Measurements from ENCODE around the gene TMEM150A. TPM values are rescaled to one million over a fixed set of nuclear protein-coding genes. Genes with fewer than 3 reads are reported as not detected.

The TMEM150A gene
- total and polyA plus RNA-seq, 2 of the 4 experiments (the other 2 are of a cell fraction), result 4.8 to 16.3 TPM

DNA sequence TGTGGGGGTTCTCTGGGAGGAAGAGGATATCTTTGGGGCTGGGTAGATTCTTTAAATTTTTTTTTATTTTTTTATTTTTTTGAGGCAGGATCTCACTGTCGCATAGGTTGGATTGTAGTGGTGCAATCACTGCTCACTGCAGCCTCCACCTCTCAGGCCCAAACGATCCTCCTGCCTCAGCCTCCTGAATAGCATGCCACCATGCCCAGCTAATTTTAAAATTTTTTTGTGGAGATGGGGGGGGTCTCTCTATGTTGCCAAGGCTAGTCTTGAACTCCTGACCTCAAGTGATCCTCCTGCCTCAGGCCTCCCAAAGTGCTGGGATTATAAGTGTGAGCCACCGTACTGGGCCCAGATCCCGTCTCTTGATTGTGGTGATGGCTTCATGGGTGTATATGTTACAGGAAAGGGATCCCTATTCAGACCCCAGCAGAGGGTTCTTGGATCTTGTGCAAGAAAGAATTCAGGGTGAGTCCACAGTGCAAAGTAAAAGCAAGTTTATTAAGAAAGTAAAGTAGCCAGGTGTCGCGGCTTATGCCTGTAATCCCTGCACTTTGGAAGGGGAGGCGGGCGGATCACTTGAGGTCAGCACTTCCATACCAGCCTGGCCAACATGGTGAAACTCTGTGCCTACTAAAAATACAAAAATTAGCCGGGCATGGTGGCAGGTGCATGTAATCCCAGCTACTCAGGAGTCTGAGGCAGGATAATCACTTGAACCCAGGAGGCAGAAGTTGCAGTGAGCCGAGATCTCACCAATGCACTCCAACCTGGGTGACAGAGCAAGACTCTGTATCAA is 11.4 kb upstream of the TMEM150A start:
- Histone ChIP-seq H3K9me1 (ENCODE audit: insufficient read depth, low read length) (peaks cover 6% of the 10 kb centered on the region), H4K91ac (ENCODE audit: insufficient read depth, low read depth, low read length) (no peak overlapping the region), H2BK15ac (ENCODE audit: low read depth, low read length) (no peak overlapping the region), H3K27me3 (ENCODE audit: control insufficient read depth, insufficient read depth, low read length) (no peaks in the 10 kb centered on the region), H4K8ac (ENCODE audit: low read depth in 2 of 2, low read length in 2 of 2) (no peak overlapping the region), H2AFZ (replicated peaks; ENCODE audit: low read length, poor library complexity) (no peak overlapping the region), H3K9me3 (ENCODE audit: control insufficient read depth, insufficient read depth, low read length) (no peaks in the 10 kb centered on the region), H3K79me1 (ENCODE audit: low read depth in 1 of 2, low read length in 2 of 2) (peaks cover 15 to 41% of the 10 kb centered on the region in 2 experiments), H2AK5ac (ENCODE audit: low read depth, low read length) (no peak overlapping the region), H2BK5ac (ENCODE audit: low read depth, low read length, poor library complexity, severe bottlenecking) (no peak overlapping the region), H4K5ac (ENCODE audit: low read depth, low read length) (no peak overlapping the region), H3K23ac (ENCODE audit: low read depth, low read length) (no peak overlapping the region), H3K27ac (ENCODE audit: insufficient read depth, low read length) (no peak overlapping the region), H3K56ac (ENCODE audit: extremely low read depth, insufficient read depth, low read length) (no peak overlapping the region), H3K9ac (ENCODE audit: low read depth, low read length) (no peak overlapping the region), H2AK9ac (replicated peaks; ENCODE audit: low read depth, low read length, poor library complexity) (no peak overlapping the region), H2BK120ac (ENCODE audit: low read depth, low read length) (no peak overlapping the region), H3K4me3 (ENCODE audit: insufficient read depth, low read depth, low read length) (no peak overlapping the region), H4K20me1 (ENCODE audit: insufficient read depth, low read length) (peaks cover 12% of the 10 kb centered on the region; the same call in 1 of the 2 replicates), H3K18ac (ENCODE audit: low read depth, low read length) (no peak overlapping the region), H3K4me2 (ENCODE audit: low read depth, low read length) (no peak overlapping the region), H3K36me3 (ENCODE audit: control insufficient read depth, insufficient read depth, low read length) (peaks cover 8% of the 10 kb centered on the region), H3K4me1 (ENCODE audit: control insufficient read depth, insufficient read depth, low read length) (peaks cover 2% of the 10 kb centered on the region; the same call in 1 of the 2 replicates), H3K4ac (ENCODE audit: low read depth, low read length) (no peak overlapping the region), H3K14ac (replicated peaks; ENCODE audit: low read depth, low read length) (no peak overlapping the region), H2BK20ac (ENCODE audit: low read depth, low read length) (no peak overlapping the region)
- ChIA-PET POLR2A (ENCODE audit: unreplicated experiment) (no interaction called here), CTCF (no interaction called here)
- no peak for DNase-seq
- dilution Hi-C loops (cut with HindIII; ENCODE audit: low sequenced_read_pairs, unreplicated experiment), result no loop called here
- in situ Hi-C loops (cut with MboI; ENCODE audit: low sequenced_read_pairs), result no loop called here
- ATAC-seq (ENCODE audit: low read depth), result no peak
- intact Hi-C loops (cut with micrococcal nuclease), result no loop called here
- TF ChIP-seq RAD21 (IDR thresholded peaks at IDR 0.05; ENCODE audit: low read length) (no peak), BHLHE40 (IDR thresholded peaks at IDR 0.05; ENCODE audit: low read depth, low read length) (no peak), RFX5 (IDR thresholded peaks at IDR 0.05; ENCODE audit: low read depth, low read length) (no peak), NFE2L2 (IDR thresholded peaks at IDR 0.05; ENCODE audit: low read depth, low read length) (no peak), SMC3 (IDR thresholded peaks at IDR 0.05; ENCODE audit: low read depth, low read length) (no peak), FOS (IDR thresholded peaks at IDR 0.05; ENCODE audit: low read depth, low read length) (no peak)
- TF ChIP-seq, protein P1, sequence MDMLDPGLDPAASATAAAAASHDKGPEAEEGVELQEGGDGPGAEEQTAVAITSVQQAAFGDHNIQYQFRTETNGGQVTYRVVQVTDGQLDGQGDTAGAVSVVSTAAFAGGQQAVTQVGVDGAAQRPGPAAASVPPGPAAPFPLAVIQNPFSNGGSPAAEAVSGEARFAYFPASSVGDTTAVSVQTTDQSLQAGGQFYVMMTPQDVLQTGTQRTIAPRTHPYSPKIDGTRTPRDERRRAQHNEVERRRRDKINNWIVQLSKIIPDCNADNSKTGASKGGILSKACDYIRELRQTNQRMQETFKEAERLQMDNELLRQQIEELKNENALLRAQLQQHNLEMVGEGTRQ (IDR thresholded peaks at IDR 0.05; ENCODE audit: low read depth, low read length), result no peak
- BruUV-seq (replicated peaks), result no TSS peak
- WGBS, 2 experiments (ENCODE audit: extremely low coverage in 2 of 2, insufficient read length in 1 of 2), result 90% methylated on average over 3 of the region's 10 CpGs; no CpG with 5 or more reads in 1 of the 2 experiments

Data from IMR-90 (cell line).